ENCODE results near the gene NMT1.

DNA sequence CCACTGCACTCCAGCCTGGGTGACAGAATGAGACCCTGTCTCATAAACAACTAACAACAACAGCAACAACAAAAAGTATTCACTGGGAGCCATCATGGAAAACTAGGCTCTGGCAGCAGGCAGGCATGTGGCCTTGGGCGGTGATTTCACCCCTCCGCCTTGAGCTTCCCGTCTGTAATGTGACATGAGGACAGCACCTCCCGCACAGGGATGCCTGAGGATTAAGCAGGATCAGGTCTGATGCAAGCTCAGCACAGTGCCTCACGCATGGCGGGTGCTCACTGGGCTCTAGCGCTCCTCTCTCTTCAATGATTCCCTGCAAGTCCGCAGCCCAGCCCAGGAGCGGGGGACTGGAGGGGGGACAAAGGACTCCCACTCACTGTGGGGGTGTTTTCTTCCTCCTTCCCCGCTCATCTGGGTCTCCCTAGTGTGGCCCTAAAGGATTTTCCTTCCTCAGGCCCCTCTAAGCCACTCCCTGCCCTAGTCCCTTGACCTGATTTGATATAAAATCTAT, 68.4 kb downstream of the NMT1 start:
- TF ChIP-seq, protein P1, sequence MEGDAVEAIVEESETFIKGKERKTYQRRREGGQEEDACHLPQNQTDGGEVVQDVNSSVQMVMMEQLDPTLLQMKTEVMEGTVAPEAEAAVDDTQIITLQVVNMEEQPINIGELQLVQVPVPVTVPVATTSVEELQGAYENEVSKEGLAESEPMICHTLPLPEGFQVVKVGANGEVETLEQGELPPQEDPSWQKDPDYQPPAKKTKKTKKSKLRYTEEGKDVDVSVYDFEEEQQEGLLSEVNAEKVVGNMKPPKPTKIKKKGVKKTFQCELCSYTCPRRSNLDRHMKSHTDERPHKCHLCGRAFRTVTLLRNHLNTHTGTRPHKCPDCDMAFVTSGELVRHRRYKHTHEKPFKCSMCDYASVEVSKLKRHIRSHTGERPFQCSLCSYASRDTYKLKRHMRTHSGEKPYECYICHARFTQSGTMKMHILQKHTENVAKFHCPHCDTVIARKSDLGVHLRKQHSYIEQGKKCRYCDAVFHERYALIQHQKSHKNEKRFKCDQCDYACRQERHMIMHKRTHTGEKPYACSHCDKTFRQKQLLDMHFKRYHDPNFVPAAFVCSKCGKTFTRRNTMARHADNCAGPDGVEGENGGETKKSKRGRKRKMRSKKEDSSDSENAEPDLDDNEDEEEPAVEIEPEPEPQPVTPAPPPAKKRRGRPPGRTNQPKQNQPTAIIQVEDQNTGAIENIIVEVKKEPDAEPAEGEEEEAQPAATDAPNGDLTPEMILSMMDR (IDR thresholded peaks at IDR 0.05): no peak
- no peak for TF ChIP-seq POLR2A (IDR thresholded peaks at IDR 0.05)
